Mesenchymal stem cell (in vitro differentiated cells and primary cell): ENCODE data around the gene ITPRID1.

ENCODE experiments used
- DNase-seq: peaks from one replicate; pipeline ENCODE4 v3.0.0-alpha.2; 2013
- H2AFZ ChIP-seq: one replicate; pipeline ENCODE4 v1.6.1; 2013; ENCODE audit warnings: low read depth, mild to moderate bottlenecking, control low read depth, inconsistent platforms, low read length, moderate library complexity
- H2AK5ac ChIP-seq: 2 replicates; pipeline ENCODE4 v1.6.1; 2013; ENCODE audit warnings: low read length, moderate library complexity, mild to moderate bottlenecking, inconsistent platforms; ENCODE audit not compliant: severe bottlenecking
- H2BK120ac ChIP-seq: one replicate; pipeline ENCODE4 v1.6.1; 2013; ENCODE audit warnings: low read depth, mild to moderate bottlenecking, inconsistent platforms, low read length, moderate library complexity
- H2BK12ac ChIP-seq, 2 experiments: one replicate each; pipeline ENCODE4 v1.6.1; 2013; ENCODE audit warnings: inconsistent platforms in 2 of 2, low read length in 2 of 2, mild to moderate bottlenecking in 2 of 2, moderate library complexity in 2 of 2, control low read depth in 1 of 2
- H2BK15ac ChIP-seq: one replicate; pipeline ENCODE4 v1.6.1; 2013; ENCODE audit warnings: mild to moderate bottlenecking, low read depth, inconsistent platforms; ENCODE audit not compliant: poor library complexity, severe bottlenecking
- H2BK5ac ChIP-seq: 2 replicates; pipeline ENCODE4 v1.6.1; 2013; ENCODE audit warnings: low read depth, mild to moderate bottlenecking, low read length, control low read depth, inconsistent platforms; ENCODE audit not compliant: poor library complexity, severe bottlenecking
- H3K14ac ChIP-seq, 2 experiments: one replicate each; pipeline ENCODE4 v1.6.1; 2013; ENCODE audit warnings: inconsistent platforms in 2 of 2, low read length in 2 of 2, control low read depth in 1 of 2, mild to moderate bottlenecking in 1 of 2, moderate library complexity in 1 of 2
- H3K18ac ChIP-seq, 2 experiments: one replicate each; pipeline ENCODE4 v1.6.1; 2013; ENCODE audit warnings: inconsistent platforms in 2 of 2, low read length in 2 of 2, control low read depth in 1 of 2, low read depth in 1 of 2, mild to moderate bottlenecking in 1 of 2
- H3K23ac ChIP-seq, 2 experiments: one replicate each; pipeline ENCODE4 v1.6.1; 2013; ENCODE audit warnings: inconsistent platforms in 2 of 2, low read length in 2 of 2, mild to moderate bottlenecking in 2 of 2, moderate library complexity in 2 of 2, control low read depth in 1 of 2
- H3K27ac ChIP-seq: 2 replicates; pipeline ENCODE4 v1.5.1; 2013; ENCODE audit warnings: mild to moderate bottlenecking, moderate library complexity, low read length, control low read depth, inconsistent platforms; ENCODE audit not compliant: poor library complexity, severe bottlenecking
- H3K27me3 ChIP-seq, 2 experiments: 2 replicates each; pipeline versions ENCODE4 v1.6.1 to v1.7.0; 2013; ENCODE audit warnings: low read length in 2 of 2, mild to moderate bottlenecking in 2 of 2, moderate library complexity in 2 of 2, control low read depth in 1 of 2, inconsistent platforms in 1 of 2; ENCODE audit not compliant: control insufficient read depth in 1 of 2, insufficient read depth in 1 of 2
- H3K36me3 ChIP-seq, 2 experiments: 2 replicates each; pipeline versions ENCODE4 v1.6.1 to v1.7.0; 2013; ENCODE audit warnings: low read length in 2 of 2, control low read depth in 1 of 2, inconsistent platforms in 1 of 2, low read depth in 1 of 2, mild to moderate bottlenecking in 1 of 2; ENCODE audit not compliant: insufficient read depth in 2 of 2, control insufficient read depth in 1 of 2
- H3K4ac ChIP-seq, 2 experiments: one replicate each; pipeline ENCODE4 v1.6.1; 2013; ENCODE audit warnings: inconsistent platforms in 2 of 2, low read length in 2 of 2, mild to moderate bottlenecking in 2 of 2, moderate library complexity in 2 of 2, control low read depth in 1 of 2, low read depth in 1 of 2
- H3K4me1 ChIP-seq: 2 replicates; pipeline ENCODE4 v1.6.1; 2013; ENCODE audit warnings: low read depth, low read length, control low read depth; ENCODE audit not compliant: control insufficient read depth, insufficient read depth
- H3K4me2 ChIP-seq: 2 replicates; pipeline ENCODE4 v1.6.1; 2013; ENCODE audit warnings: low read length, mild to moderate bottlenecking, inconsistent platforms; ENCODE audit not compliant: poor library complexity, severe bottlenecking
- H3K4me3 ChIP-seq, 2 experiments: 2 replicates each; pipeline versions ENCODE4 v1.5.1 to v1.7.0; 2013; ENCODE audit warnings: low read length in 2 of 2, mild to moderate bottlenecking in 2 of 2, control low read depth in 1 of 2, low read depth in 1 of 2; ENCODE audit not compliant: insufficient read depth in 1 of 2
- H3K79me1 ChIP-seq: replicated peaks from 2 replicates; pipeline ENCODE4 v1.6.1; 2013; ENCODE audit warnings: mild to moderate bottlenecking, control low read depth, low read length, inconsistent platforms; ENCODE audit not compliant: poor library complexity, severe bottlenecking
- H3K9ac ChIP-seq: 2 replicates; pipeline ENCODE4 v1.7.0; 2013; ENCODE audit warnings: mild to moderate bottlenecking, low read length, moderate library complexity
- H3K9me3 ChIP-seq: 2 replicates; pipeline ENCODE4 v1.7.0; 2013; ENCODE audit warnings: mild to moderate bottlenecking, low read length; ENCODE audit not compliant: control insufficient read depth
- H4K8ac ChIP-seq: one replicate; pipeline ENCODE4 v1.6.1; 2013; ENCODE audit warnings: inconsistent platforms, mild to moderate bottlenecking, low read length, moderate library complexity
- H4K91ac ChIP-seq: one replicate; pipeline ENCODE4 v1.6.1; 2013; ENCODE audit warnings: mild to moderate bottlenecking, low read length, inconsistent platforms
- WGBS: methylation state at CpG from one replicate; pipeline ENCODE4 v1.1.7; 2013; ENCODE audit warnings: mixed read lengths; 5-methylcytosine and 5-hydroxymethylcytosine counted together

ITPRID1 gene

DNA sequence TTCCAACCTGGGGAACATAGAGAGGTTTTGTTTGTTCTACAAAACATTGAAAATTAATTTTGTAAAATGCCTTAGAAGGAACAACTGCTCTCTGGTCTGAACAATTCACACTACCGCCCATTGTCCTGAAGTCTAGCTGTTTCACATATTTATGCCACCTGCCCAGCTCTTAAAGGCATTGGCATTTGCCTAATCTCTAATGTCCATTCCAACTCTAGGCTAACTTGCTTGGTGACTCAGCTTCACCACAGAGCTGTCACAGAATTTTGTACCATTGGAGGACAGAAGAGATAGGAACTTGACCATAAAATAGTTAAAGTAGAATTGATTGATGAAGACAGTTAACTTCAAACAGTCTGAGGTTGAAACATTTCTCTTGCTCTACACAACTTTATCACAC lies 119.6 kb downstream of the ITPRID1 start:
- Histone ChIP-seq H3K36me3 (no peaks in the 10 kb centered on the region), H3K9ac (no peak overlapping the region), H2BK5ac (no peak overlapping the region), H3K4me1 (no peaks in the 10 kb centered on the region), H3K79me1 (no peaks in the 10 kb centered on the region), H2BK120ac (no peak overlapping the region), H3K27ac (no peak overlapping the region), H2BK15ac (no peak overlapping the region), H3K14ac (no peak overlapping the region), H3K18ac (no peak overlapping the region), H3K27me3 (peaks cover 0 to 5% of the 10 kb centered on the region in 2 experiments), H3K4me3 (no peak overlapping the region), H3K4ac (no peak overlapping the region), H4K8ac (no peak overlapping the region), H4K91ac (no peak overlapping the region), H2BK12ac (no peak overlapping the region), H2AK5ac (no peak overlapping the region), H2AFZ (no peak overlapping the region), H3K23ac (no peak overlapping the region), H3K9me3 (no peaks in the 10 kb centered on the region), H3K4me2 (no peak overlapping the region)
- WGBS, result 76% methylated on average over 1 of the region's 1 CpG
- DNase-seq, result no peak

- Histone ChIP-seq H2AK5ac (no peak overlapping the region), H2BK12ac (no peak overlapping the region), H3K36me3 (no peaks in the 10 kb centered on the region), H3K27me3 (peaks cover 0 to 5% of the 10 kb centered on the region in 2 experiments), H3K4me3 (no peak overlapping the region), H3K4me1 (no peaks in the 10 kb centered on the region), H3K18ac (no peak overlapping the region), H3K4me2 (no peak overlapping the region), H4K91ac (no peak overlapping the region), H2BK120ac (no peak overlapping the region), H3K9me3 (no peaks in the 10 kb centered on the region), H3K14ac (no peak overlapping the region), H2BK5ac (no peak overlapping the region), H3K23ac (no peak overlapping the region), H4K8ac (no peak overlapping the region), H3K9ac (no peak overlapping the region), H2BK15ac (no peak overlapping the region), H3K4ac (no peak overlapping the region), H3K27ac (no peak overlapping the region), H3K79me1 (no peaks in the 10 kb centered on the region), H2AFZ (no peak overlapping the region)
- WGBS, result no CpG with 5 or more reads among the region's 2 CpGs
- DNase-seq, result peak; percentile 49
Measured at GRCh38 chr7:31633894-31634494, 120.1 kb downstream of the ITPRID1 start.

DNA sequence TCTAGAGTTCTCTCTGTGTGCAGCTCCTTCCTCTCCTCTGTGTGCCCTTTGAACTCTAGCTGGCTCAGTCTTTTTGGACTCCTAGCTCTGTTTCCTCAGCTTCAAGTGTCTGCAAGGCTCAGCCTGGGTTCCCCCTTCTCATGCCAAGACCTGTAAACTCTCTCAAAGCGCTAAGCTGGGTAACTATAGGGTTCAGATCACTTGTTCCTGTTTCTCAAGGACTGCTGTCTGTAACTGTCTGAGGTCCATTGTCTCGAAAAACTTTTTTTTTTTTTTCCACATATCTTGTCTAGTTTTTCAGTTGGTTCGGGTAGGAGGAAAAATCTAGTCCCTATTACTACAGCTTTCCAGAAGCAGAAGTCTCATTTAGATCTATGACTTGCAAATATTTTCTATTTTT lies 126.5 kb downstream of the ITPRID1 start:
- no peak overlapping the region for H3K23ac ChIP-seq
- H3K18ac ChIP-seq, result no peak overlapping the region
- no peak overlapping the region for H2AK5ac ChIP-seq
- H3K4me3 ChIP-seq, result no peak overlapping the region
- H4K91ac ChIP-seq, result no peak overlapping the region
- H2BK12ac ChIP-seq, result no peak overlapping the region
- no peak overlapping the region for H2BK15ac ChIP-seq
- 53% methylated on average over 1 of the region's 3 CpGs for WGBS
- H3K4ac ChIP-seq, result no peak overlapping the region
- H2BK5ac ChIP-seq, result no peak overlapping the region
- peaks cover 0 to 9% of the 10 kb centered on the region in 2 experiments for H3K27me3 ChIP-seq
- no peaks in the 10 kb centered on the region for H3K36me3 ChIP-seq
- DNase-seq, result no peak
- H3K9me3 ChIP-seq, result no peaks in the 10 kb centered on the region
- no peak overlapping the region for H2AFZ ChIP-seq
- no peaks in the 10 kb centered on the region for H3K4me1 ChIP-seq
- H3K4me2 ChIP-seq, result no peak overlapping the region
- H4K8ac ChIP-seq, result no peak overlapping the region
- H3K14ac ChIP-seq, result no peak overlapping the region
- H3K9ac ChIP-seq, result no peak overlapping the region
- no peaks in the 10 kb centered on the region for H3K79me1 ChIP-seq
- H2BK120ac ChIP-seq, result no peak overlapping the region
- no peak overlapping the region for H3K27ac ChIP-seq

DNA sequence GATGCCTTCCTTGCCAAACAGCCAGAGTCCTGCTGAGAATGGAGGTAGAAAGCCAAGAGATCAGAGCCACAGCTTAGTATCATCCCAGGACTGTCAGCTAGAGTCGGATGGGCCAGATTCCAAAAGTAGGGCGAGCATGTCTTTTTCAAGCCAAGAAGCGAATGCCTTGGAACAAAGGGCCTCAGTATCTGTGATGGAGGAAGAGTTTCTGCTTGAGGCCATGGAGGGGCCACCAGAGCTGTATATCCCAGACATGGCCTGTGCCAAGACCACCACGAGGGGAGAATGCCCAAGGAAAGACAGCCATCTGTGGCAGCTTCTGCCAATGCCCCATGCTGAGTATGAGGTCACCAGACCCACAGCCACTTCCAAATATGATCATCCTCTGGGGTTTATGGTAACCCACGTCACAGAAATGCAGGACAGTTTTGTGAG lies 128.8 kb downstream of the ITPRID1 start:
- Histone ChIP-seq H3K27me3 (peaks cover 0 to 9% of the 10 kb centered on the region in 2 experiments), H2BK15ac (no peak overlapping the region), H3K79me1 (no peaks in the 10 kb centered on the region), H3K4ac (no peak overlapping the region), H2AK5ac (no peak overlapping the region), H3K36me3 (no peaks in the 10 kb centered on the region), H3K14ac (no peak overlapping the region), H4K8ac (no peak overlapping the region), H2BK5ac (no peak overlapping the region), H2AFZ (no peak overlapping the region), H3K4me1 (no peaks in the 10 kb centered on the region), H3K23ac (no peak overlapping the region), H3K27ac (no peak overlapping the region), H2BK12ac (no peak overlapping the region), H3K18ac (no peak overlapping the region), H2BK120ac (no peak overlapping the region), H3K4me2 (no peak overlapping the region), H4K91ac (no peak overlapping the region), H3K9me3 (no peaks in the 10 kb centered on the region), H3K9ac (no peak overlapping the region), H3K4me3 (no peak overlapping the region)
- no peak for DNase-seq
- WGBS, result 52% methylated on average over 5 of the region's 5 CpGs
